Esophagus squamous epithelium (tissue), 4 donors: ENCODE data around the gene BRIP1.

Experiments used
- CTCF ChIP-seq, 6 experiments: fragments of 450-650 bp in 4 of 6; fragments of 200-600 bp in 2 of 6; sonication (generic) in 2 of 6; IDR thresholded peaks; one replicate each; pipeline ENCODE4 v1.5.1; 2016 to 2019; ENCODE audit warnings: antibody characterized with exemption in 6 of 6, mild to moderate bottlenecking in 4 of 6, moderate library complexity in 4 of 6
- POLR2A ChIP-seq, 4 donors: fragments of 450-650 bp; IDR thresholded peaks; one replicate each; pipeline ENCODE4 v1.6.1; 2017; ENCODE audit warnings: antibody characterized with exemption in 4 of 4, mild to moderate bottlenecking in 4 of 4, moderate library complexity in 3 of 4

- no peak for TF ChIP-seq CTCF (IDR thresholded peaks at IDR 0.05)
- no peak for TF ChIP-seq POLR2A (IDR thresholded peaks at IDR 0.05)
Observed at GRCh38 chr17:61743766-61744165, 119.6 kb downstream of the BRIP1 start.
